T-helper 17 cell (primary cell): Measurements from ENCODE around the gene GJB6. TPM values are rescaled to one million over a fixed set of nuclear protein-coding genes. Genes with fewer than 3 reads are reported as not detected.
A peak's percentile ranks its signal among the peaks of the same experiment; 100 is the strongest.

Source experiments
- ATAC-seq: fragments of 150-1000 bp; cut with Tn5 transposase; 2 replicates; pipeline ENCODE4 v1.10.0; 2021; ENCODE audit warnings: mild to moderate bottlenecking, moderate library complexity
- DNase-seq, 3 donors: peaks; one replicate each; pipeline versions ENCODE4 v3.0.0 to v3.0.0-alpha.2; 2020 to 2021
- H3K9me3 ChIP-seq: one replicate; pipeline ENCODE4 v1.7.0; 2013; ENCODE audit warnings: low read length, mild to moderate bottlenecking; ENCODE audit not compliant: control insufficient read depth, poor library complexity, severe bottlenecking
- H3K27ac Mint-ChIP-seq: one replicate; pipeline ENCODE4 v1.8.0; 2022; ENCODE audit warnings: mild to moderate bottlenecking, moderate library complexity, mixed read lengths
- H3K27me3 Mint-ChIP-seq: one replicate; pipeline ENCODE4 v1.8.0; 2022; ENCODE audit warnings: mixed read lengths
- H3K36me3 Mint-ChIP-seq: one replicate; pipeline ENCODE4 v1.8.0; 2022; ENCODE audit warnings: low read depth, mixed read lengths
- H3K4me1 Mint-ChIP-seq: one replicate; pipeline ENCODE4 v1.8.0; 2022; ENCODE audit warnings: mild to moderate bottlenecking, mixed read lengths
- H3K4me3 Mint-ChIP-seq: one replicate; pipeline ENCODE4 v1.8.0; 2022; ENCODE audit warnings: mild to moderate bottlenecking, moderate library complexity, mixed read lengths
- total RNA-seq, 4 donors: library from RNA in 2 of 4; stranded (reverse) in 2 of 4; gene quantifications; one replicate each; pipeline ENCODE4 v1.2.3 and lab custom pipeline; 2022 to 2026

GJB6 gene
- total RNA-seq, 2 donors from 2014 or later, result 1.3 to 3.3 TPM

DNA sequence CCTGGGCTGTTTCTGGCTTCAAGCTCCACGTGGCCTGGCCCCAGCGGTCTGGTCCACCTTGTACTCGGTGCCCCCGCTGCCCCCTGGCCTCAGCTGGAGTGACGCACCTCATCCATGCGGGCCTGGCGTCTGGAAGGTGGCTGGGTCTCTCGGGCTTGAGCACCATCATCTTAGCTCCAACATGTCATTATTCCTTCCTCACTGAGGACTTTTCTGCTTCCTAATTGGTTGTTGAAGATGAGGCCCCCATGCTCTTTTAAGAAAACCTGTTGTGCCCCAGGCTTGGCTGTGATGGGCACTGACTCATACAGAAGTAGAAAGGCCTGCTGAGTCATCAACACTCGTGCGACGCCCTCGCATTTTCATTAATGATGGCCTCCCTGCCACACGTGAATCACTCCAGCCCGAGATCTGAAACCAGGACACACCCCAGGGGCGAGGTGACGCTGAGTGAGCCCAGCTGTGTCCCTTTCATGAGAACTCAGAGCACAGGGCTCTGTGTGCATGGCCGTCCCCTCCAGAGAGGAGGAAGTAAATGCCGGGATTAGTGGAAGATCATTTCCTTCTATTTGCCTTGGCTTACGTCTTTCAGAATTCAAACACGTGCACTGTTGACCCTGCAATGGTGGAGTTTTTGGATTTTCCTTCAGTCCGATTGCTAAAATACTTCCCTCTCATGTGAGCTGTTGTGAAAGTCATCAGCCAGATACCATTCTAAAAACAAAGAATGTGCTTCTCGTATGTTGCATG lies 57.3 kb downstream of the GJB6 start:
- ATAC-seq (peak; percentile 84), DNase-seq (no peak)
- peaks cover 7% of the 10 kb centered on the region for H3K36me3 Mint-ChIP-seq
- no peak overlapping the region for H3K27ac Mint-ChIP-seq
- H3K27me3 Mint-ChIP-seq, result peaks cover 98% of the 10 kb centered on the region
- H3K4me1 Mint-ChIP-seq, result peaks cover 8% of the 10 kb centered on the region
- H3K4me3 Mint-ChIP-seq, result peak overlapping the region; percentile 41
- H3K9me3 ChIP-seq, result no peaks in the 10 kb centered on the region

DNA sequence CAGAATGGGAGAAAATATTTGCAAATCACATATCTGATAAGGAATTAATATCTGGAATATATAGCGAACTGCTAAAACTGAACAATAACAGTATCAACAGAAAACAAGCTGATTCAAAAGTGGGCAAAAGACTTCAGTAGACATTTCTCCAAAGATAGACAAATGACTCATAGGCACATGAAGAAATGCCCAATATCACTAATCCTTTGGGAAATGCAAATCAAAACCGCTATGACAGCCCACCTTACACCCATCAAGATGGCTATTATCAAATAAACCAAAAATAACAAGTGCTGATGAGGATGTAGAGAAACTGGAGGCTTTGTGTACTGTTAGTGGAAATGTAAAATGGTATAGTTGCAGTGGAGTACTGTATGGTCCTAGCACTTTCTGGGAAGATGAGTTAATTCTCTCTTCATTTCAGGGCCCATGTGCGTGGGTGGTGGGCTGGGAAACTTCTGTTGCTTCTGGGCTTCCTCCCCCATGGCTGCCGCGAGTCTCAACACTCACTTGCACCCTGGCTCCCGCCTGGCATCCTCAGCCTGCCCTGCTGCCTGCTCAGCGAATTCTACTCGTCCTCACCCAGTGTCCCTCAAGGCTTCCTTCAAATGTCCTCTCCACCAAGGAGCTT lies 58.9 kb downstream of the GJB6 start:
- Mint-ChIP-seq H3K4me3 (no peak overlapping the region), H3K4me1 (peaks cover 11% of the 10 kb centered on the region), H3K36me3 (peaks cover 4% of the 10 kb centered on the region), H3K27ac (no peak overlapping the region), H3K27me3 (peaks cover 95% of the 10 kb centered on the region)
- no peaks in the 10 kb centered on the region for H3K9me3 ChIP-seq
- DNase-seq, result no peak
- no peak for ATAC-seq

Other genes with a start within 250 kb of the GJB6 start
- under 1 TPM in 1 of 2 donors, not detected in 1; 0.12 TPM for gene GJA3, start 71.3 kb downstream of the GJB6 start, total RNA-seq
- not detected for gene GJB2, start 39.4 kb downstream of the GJB6 start, total RNA-seq